DMS153 treated with DMSO at 0.1 percent for 48 hours (cell line): Measurements from ENCODE around the gene CCNQ.

Source experiments
- DNase-seq: peaks from one replicate; lab custom pipeline; 2025; ENCODE audit not compliant: unreplicated experiment; lab: John Stamatoyannopoulos, UW

The CCNQ gene

DNA sequence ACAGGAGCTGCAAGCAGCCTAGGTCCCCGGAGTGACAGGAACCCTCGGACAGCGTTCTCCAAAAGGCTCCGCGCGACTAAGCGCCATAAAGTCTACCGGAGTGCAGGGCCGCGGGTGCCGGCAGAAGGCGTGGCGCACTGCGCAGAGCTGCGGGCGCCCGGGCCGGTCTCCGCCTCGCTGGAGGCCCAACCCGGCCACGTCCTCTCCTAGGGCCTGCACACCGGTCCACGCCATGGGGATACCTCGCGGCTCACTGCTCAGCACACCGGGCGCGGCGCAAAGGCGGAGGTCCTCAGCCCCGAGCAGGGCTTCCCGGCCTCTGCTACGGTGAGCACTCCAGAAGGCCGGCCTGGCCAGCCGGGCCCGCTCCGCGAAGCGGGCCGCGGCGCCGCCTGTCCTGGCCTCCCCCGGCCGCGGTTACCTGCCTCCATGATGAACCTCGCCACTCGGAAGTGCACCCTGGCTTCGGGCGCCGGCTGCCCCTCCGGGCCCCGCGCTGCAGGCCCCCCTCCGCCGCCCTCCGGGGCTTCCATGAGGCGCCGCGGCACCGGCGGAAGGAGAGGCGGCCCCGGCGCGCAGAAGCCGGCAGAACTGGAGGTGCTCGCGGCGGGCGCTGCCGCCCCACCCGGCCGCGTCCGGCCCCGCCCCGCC lies at the start of gene CCNQ:
Gene CCNQ, minus strand, starts transcription at position 599 of the 651 bp plus-strand sequence. Its CDS starts 66 bp downstream, at position 533.
- DNase-seq: no peak

DNA sequence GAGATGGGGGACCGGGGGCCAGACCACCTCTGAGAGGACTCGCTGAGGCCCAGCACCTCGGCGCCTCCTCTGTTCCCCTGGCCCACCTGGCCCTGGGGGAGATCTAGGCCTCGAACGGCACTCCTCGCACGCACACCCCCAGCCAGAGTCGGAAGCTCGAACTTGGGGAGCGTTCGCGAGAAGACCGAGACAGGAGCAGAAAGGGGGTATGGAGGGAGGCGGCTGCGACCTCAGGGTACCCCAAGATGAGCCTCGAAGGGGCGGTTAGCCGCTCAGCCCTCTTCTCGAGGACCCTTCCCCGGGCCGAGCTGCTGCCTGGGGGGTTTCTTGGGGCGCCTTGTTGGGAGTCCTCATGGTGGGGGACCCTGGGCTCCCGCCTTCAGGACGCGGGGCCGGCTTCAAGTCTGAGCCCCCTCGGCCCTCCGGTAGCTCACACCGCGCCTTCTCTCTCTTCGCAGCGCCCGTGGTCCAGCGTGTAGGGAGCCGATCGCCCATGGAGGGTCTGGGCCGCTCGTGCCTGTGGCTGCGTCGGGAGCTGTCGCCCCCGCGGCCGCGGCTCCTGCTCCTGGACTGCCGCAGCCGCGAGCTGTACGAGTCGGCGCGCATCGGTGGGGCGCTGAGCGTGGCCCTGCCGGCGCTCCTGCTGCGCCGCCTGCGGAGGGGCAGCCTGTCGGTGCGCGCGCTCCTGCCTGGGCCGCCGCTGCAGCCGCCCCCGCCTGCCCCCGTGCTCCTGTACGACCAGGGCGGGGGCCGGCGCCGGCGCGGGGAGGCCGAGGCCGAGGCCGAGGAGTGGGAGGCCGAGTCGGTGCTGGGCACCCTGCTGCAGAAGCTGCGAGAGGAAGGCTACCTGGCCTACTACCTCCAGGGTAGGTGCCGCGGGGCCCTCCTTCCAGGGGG lies 48.8 kb upstream of the CCNQ start:
- no peak for DNase-seq

DNA sequence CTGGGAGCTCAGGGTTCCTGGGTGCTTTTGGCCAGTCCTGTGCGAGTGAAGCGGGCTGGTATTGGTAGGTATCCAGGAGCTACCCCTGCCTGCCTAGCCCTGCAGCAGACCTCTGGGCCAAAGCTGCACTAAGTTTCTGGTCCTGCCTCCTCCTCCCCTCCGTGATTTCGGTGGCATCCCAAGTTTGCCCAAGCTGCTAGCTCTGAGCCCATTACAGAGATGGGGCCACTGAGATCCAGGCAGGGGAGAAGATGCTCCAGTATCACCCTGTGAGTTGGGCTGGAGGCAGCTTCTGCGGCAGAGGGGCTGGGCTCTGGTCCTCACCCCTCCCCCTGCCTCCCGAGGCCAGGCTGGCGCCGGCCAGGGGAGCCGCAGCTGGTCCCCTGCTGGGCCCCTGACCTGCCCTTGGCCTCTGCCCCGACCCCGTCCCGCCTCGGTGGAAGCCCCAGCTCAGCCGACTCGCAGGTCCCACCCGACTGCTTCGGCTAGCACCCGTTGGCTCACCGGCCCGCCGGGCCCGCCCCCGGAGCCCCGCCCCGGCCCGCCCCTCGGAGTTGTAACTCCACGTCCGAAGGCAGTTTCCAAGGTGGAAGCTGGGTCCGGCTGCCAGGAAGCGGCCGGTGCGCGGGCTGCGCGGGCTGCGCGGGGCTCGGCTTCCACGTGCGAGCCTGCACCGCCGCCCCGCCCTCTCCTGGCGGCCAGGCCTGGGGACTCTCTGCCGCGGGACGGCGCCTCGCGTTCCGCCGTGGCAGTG lies 47.9 kb upstream of the CCNQ start, which contains the start of gene DUSP9:
Gene DUSP9, plus strand, starts transcription at position 584 of the 754 bp plus-strand sequence. CDS start 751 bp downstream, outside the sequence.
- DNase-seq: no peak

DNA sequence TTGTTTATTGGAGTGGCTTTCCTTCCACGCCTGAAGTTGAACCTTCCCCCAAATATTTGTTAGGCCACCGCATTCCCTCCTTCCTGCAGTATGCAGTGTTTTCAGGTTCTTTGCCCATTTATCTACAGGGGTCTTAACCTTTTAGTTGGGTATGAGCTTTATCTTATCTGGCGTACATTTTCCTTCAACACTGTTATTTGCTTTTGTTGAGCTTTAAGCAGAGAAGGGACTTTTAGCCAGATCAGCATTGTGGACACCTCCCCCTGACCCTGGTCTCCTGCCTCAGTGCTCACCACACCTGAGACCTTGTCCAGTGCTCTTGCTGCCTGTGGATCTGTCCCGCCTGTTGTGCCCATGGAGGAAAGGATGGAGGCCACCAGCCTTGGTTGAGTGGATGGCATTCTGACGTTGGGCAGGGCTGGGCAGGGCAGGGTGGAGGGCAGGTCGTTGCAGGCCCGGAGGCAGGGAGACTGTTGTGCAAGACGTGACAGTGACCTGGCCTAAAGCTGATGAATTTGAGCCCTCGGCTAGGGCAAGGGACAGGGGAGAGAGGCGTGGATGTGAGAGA lies 47.1 kb upstream of the CCNQ start:
- DNase-seq: no peak

DNA sequence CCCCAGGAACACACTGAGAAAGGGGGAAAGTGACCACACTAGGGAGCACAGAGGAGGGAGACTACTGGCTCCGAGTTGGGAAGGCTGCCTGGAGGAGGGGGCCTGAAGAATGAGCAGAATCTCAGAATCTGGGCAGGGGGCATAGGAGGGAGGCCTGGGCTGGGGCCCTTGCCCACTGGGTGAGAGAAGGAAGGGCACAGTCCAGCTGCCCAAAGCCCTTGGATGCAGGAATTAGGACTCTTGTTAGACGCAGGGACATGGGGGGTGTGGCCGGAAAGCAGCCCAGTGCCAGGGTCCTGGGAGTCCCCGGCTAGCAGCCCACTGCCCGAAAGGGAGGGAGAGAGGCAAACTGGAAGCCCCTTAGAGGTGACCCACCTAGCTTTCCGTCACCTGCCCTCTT lies 46.2 kb upstream of the CCNQ start:
- no peak for DNase-seq

DNA sequence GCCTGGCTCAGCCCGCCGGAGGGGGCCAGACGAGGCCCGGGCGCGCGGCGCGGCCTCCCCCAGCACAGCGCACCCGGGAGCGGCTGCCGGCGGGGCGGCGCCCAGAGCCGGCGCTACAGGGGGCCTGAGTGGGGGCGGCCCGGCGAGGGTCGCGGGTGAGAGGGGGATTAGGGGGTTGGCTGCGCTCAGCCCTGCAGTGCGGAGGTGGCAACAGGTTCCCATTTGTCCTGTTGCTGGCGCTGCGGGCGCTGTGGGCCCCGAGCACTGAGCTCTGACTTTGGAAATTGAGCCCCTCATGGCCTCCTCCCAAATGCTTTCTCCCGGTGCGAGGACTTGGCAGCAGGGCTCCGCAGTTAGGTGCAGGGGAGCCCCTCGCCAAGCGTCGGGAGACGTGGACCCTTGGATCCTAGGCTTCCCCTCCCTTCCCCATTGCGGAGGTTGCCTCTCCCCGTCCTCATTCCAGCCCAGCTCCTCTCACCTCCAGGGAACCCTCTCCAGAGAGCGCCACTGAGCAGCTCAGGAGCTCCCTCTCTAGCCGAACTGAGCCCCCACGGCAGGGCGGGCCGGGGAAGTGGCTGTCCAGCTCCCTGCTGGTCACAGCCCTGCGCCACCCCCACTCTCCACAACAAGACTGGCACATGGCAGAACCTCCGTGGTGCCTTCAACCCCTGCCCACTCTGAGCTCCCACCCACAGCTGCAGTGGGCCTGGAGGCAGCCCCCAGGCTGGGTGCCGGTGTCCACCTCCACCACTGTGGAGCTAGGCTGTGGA lies 45.6 kb upstream of the CCNQ start:
- no peak for DNase-seq

DNA sequence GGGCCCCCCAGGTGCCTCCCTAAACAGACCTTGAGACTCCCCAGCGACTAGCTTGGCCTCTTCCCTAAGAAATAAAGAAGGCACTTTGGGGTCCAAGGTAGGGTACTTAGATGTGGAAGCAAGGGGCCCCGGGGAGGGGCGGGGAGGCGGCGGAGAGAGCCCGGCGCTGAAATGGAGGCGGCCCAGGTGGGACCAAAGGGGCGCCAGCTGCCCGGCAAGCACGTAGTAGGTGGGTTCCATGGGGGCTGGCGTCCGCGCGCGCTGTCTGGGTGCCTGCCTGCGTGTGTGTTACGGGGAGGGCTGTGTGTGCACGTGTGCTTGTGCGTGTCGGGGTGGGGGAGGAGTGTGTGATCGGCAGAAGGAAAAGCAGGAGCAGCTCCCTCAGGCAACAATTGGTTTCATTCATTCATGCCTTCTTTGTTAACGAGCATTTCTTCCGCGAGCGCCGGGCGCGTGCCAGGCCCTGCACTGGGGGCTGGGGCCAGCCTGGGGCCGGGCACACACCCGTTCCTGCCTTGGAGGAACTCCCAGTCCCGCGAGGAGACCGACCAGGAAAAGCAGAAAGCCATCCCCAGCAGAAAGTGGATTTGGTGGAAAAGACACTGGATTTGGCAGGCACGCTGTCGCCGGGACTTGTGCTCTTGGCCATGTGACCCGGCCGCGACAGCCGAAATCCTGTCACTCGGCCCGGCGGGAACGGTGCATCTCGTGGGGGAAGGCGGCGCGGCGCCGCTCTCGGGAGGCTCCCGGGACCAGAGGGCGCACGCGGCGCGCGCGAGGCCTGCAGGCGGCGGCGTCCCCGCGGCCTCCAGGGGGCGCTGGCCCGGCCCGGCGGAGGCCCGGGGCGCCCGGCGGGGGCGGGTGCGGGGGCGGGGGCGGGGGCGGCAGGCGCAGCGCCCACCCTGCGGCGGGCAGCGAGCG lies 44.8 kb upstream of the CCNQ start:
- DNase-seq: no peak

DNA sequence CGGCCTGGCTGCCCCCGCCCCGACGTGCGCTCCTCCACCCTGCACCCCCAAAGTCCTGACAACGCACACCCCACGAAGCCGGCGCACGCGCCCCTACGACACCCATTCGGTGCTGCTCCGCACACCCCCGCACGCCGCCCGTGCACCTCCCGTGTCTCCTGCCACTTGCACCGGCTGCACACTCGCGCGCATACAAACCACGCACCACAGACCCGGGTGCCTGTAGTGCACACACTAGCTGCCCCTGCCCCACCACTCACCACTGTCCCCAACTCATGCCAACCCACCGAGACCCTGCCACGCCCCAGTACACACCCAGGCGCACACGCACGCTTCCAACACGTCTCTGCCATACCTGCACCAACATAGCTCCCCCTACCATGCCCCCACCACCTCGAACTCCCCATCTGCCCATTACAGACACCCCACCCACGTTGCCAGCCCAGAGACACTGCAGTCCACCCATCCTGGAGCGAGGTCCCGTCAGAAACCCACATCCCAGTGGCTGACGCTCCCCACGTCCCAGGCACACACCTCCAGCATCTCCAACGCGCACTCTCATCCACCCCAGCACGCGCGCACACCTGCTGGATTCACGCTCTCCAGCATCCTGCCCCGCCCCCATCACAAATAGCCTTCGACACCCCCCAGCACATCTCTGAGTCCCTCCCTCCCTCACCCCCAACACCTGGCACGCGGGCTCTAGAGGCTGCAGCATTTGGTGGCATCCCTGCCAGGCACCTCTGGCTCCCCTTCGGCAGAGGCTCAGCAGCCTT lies 43.9 kb upstream of the CCNQ start:
- DNase-seq: no peak

DNA sequence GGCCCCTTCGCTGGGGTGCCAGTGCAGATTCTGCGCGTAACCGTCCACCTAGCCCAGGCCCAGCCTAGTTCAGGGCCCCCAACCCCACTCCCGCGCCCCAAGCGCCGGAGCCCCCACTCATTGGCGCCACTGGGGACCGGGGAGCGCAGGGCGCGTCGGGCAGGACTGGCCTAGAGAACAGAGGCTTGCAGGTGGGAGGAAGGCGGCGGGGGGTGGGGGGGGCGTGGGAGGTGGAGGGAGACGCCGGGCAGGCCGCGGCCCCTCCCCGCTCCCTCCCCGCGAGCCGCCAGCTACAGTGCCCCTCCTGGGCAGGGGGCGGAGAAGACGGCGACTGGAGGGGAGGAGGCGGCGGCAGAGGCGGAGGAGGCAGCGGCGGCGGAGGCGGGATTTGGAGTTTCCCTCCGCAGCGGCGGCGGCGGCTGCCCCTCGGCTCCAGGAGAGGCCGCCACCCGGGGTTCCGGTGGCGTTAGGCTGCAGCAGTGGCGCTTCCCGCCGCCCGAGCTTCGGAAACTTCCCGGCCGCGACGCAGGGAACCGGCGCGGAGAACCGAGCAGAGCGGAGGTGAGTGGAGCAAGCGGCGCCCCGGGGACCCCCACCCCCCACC lies 43.2 kb upstream of the CCNQ start:
- no peak for DNase-seq

DNA sequence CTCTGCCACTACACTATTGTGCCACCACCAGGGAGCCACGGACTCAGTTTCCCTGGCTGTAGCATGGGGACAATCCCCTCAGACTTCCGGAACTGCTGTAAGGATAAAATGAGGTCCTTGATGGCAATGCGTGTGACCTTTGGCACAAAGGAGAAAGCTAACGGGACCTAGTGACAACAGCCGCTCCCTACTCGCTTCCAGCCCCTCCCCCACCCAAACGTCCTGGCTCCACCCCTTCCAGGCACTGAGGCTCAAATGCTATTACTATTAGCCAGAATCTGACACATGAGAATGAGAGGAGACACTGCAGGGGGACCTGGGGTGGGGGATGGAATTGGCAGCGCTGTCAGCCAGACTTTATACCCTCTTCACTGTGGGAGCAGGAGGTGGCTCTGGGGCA lies 42.7 kb upstream of the CCNQ start:
- DNase-seq: no peak

DNA sequence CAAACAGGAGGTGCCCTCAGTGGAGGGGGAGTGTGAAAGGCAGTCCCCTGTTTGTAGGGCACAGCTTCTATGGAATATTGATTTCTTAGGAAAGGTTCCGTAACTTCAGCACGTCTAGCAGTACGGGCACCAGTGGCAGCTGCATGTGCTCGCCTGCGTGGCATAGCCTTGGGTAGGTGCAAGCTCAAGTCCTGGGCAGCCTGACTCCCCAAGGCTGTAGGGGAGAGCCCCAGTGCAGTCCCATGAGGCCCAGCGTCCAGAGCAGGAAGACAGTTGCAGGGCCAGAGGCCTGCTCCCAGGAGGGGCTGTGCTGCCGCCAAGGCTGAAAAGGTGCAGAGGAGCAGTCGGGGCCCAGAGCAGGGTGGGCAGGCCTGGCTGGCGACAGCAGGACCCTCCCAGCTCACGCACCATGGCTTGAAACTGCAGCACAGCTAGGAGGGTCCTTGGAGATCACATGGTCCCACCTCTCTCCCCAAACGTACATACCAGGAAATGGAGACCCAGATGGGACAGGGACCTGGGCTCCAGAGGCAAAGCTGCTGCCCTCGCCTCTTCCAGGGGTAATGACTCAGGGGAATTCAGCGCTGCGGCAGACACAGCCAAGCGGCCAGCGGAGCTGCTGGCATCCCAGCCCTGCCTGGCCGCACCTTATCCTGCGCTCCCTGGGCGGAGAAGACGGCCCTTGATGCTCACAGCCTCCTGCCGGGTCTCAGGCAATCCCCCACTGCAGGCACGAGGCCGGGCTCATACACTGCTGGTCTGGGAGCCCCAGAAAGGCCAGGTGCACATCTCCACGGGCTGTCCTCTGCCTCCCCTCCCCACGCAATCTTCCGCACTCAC lies 42.0 kb upstream of the CCNQ start:
- no peak for DNase-seq

DNA sequence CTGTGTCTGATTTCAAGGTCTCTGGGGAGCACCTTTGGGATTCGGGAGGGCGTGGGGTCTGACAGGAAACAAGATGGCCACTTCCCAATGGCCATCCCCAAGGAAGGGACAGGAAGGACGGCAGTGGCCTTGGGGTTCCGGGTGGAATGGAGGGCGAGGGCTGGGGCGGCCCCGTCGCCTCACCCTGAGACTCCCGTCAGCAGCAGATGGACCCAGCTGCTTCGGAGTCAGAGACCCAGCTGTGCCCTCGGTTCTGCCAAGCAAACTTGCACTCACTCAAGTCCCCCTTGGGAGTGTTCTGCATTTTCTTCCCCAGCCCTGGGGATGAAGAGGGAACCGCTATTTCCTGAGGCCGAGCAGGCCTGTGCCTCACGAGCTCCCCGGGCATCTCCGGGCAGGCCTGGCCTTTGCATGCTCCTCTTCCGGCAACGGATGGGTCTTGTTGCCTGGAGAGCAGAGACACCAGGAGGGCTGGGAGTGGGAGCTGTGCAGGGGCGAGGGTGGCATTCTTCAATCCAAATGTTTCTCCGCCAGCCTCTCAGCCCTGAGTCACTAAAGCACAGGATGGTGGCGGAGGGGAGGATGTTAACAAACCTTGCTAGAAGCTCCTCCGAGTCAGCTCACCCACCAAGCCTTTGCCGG lies 41.2 kb upstream of the CCNQ start:
- no peak for DNase-seq

DNA sequence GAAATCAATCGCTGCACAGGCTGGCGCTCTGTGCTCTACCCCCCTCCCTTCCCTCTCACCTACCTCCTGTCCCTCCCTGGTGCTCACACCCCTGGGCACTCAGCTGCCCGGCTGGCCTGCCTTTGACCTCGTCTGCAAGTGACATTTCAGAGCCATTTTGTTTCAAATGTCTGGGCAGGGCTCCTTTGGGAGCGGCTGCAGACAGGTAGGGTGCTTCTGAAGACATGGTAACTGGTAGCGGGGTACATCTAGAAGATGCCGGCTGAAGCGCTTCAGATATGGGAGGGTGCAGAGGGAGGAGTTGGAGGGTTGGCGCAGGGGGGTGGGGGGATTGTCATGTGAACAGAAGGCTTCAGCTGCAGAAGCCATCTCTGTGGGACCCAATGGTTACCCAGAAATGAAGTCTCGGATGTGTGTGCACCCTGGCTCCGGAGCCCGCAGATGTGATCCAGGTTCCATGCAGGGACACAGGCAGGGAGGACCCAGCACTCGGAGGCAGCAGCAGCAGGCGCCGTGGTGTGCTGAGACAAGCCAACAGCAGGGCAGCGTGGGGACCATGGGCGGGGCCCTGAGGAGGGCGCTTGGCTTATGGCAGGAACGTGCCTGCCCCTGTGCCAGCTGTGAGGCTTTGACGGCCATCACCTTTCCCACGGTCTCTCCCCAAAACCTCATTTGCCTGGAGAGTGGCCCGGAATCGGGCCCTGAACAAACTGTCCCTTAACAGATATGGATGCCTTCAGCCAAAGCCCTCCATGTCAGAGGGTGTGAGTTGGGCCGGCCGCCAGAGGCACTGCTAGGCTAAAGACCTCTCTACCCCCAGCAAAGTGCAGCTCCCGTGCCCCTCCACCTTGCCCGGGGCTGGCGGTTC lies 40.5 kb upstream of the CCNQ start:
- no peak for DNase-seq

DNA sequence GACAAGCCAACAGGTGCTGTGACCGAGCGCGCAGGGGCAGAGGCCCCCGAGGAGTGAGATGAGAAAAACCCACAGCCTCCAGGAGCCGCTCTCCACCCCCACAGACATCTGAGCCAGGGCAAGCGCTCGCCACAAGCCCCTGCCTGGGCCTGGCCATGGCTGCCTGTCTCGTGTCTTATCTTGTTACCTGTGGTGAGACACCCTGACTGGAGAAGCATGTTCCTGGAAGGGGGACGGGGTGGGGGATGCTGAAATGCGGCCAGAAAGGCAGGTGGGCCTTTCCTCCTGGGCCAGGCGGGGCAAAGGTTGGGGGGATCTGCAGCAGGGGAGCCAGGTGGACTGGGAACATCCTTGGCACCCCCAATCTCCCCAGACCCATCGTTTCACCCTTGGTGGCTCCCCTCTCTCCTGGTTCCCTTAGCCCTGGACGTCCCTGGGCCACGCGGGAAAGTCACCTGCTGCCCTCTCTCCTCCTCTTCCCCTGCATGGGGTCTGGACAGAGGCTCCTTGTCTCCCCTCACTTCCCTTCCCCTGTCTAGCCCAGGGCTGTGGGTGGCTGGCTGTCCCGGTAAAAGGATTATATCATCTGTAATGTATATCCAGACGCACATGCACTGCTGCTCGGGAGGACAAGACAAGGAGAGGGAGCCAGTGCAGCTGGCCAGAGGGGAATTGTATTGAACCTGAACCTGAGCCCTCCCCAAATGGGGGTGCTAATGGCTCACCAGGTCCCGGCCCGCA lies 39.7 kb upstream of the CCNQ start:
- no peak for DNase-seq

DNA sequence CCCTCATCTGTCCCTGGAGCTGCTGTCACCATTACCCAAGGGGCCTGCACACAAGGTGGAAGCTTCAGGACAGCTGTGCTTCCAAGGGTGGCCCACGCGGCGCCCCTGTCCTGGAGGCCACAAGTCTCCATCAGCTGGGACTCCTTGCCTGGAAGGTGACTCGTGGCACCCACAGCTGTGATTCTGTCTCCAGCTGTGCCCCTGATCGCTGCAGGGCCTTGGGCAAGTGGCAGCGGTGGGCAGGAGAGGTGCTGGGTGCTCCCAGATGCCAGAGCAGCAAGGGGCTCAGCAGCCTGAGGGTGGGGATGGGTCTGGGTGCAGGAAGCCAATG lies 39.1 kb upstream of the CCNQ start:
- no peak for DNase-seq
